Hepatic stellate cell (primary cell): Measurements from ENCODE around the gene RHOA.
"Not testable (repeated sequence)": the region's sequence is repeated elsewhere in the genome, so short reads cannot be mapped to it uniquely, and the experiment has no call there.

Experiments
- DNase-seq: peaks from one replicate; pipeline ENCODE4 v3.0.0; 2011; ENCODE audit warnings: low spot score

RHOA gene

DNA sequence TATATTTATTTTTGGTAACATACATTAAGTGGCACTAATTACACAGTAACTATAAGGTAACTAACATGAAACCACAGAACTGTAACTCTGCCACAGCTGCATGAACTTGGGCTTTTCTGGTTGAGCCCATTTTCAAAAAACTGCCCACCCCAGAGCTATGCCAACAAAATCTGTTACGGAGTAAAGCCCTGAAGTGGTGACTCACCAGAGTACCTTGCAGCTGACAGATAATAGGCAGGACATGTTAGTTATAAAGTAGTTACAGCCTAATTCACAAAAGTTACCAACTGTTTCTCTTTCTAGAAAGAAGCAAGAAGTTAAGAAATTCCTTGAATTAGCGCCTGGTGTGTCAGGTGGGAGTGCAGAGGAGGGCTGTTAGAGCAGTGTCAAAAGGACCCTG, 52.2 kb downstream of the RHOA start:
- no peak for DNase-seq

DNA sequence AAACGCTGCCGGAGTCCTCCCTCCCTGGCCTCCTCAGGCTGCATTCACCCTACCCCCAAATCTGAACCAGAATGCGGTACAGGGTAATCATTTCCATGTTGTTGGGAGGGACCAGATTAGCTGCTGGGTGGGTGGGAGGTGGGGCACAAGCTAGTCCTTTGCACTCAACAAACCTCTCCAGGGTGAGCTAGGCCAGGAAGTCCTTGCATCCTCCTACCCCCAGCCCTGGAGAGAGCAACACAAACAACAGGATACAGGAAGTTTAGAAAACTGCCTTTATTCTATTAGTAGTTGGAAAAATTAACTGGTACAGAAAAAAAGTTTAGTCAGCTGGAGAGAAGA, 52.9 kb downstream of the RHOA start:
- no peak for DNase-seq

DNA sequence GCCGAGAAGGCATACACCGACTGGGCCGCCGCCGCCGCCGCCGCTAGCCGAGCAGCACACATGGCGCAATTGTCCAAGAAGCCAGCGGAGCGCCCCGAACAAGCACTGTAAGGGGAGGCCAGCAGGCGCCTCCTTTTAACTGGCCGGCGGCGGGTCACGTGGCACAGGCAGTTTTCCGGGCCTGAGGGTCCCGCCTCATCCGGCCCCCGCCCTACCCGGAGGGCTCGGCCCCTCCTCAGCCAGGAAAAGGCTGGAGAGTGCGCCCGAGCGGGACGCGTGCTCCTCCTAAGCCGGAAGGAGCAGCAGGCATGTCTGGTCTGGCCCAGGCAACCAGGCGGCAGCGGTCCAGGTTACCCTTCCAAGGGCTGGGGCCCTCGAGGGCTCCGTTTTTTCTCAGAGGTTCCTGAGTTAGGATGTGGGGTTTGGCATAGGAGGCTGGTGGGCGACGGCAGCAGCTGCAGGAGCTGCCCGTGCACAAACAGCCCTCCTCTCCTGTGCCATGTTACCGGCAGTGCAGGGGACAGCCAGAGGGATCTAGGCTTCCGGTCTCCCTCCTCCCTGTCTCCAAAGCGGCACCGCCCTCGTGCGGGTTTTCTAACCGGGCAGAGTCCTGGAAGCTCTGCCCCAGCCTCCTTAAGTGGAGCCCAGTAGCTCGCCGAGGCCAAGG, 53.4 kb downstream of the RHOA start, which contains the start of gene GPX1:
Gene GPX1, minus strand, starts transcription at position 137 of the 667 bp plus-strand sequence. Its CDS starts 75 bp downstream, at position 62.
- peak; percentile 89 for DNase-seq

DNA sequence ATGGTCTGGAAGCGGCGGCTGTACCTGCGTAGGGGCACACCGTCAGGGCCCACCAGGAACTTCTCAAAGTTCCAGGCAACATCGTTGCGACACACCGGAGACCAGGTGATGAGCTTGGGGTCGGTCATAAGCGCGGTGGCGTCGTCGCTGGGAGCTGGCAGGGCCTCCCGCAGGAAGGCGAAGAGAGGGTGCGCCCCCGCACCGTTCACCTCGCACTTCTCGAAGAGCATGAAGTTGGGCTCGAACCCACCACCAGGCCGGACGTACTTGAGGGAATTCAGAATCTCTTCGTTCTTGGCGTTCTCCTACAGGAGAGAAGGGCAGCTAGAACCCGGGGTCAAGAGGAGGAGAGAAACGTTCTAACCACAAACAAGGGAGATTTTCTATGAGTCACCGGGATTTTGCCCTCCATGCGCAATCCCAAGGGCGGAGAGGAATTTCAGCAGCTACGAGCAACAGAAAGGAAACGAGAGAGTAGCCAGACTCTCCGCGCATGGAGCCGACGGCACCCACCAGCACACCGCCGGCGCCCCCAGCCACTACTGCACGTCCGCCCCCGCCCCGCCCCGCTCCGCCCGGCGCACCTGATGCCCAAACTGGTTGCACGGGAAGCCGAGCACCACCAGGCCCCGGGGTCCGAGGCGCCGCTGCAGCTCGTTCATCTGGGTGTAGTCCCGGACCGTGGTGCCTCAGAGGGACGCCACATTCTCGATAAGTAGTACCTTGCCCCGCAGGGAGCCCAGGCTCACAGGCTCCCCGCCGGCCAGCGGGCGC, 54.1 kb downstream of the RHOA start:
- DNase-seq: peak; percentile 91

DNA sequence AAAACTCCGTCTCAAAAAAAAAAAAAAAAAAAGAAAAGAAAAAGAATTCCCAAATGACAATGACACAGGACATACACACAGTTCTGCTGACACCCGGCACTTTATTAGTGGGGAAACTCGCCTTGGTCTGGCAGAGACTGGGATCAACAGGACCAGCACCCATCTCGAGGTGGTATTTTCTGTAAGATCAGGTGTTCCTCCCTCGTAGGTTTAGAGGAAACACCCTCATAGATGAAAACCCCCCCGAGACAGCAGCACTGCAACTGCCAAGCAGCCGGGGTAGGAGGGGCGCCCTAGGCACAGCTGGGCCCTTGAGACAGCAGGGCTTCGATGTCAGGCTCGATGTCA, 54.7 kb downstream of the RHOA start:
- DNase-seq: not testable (repeated sequence)

DNA sequence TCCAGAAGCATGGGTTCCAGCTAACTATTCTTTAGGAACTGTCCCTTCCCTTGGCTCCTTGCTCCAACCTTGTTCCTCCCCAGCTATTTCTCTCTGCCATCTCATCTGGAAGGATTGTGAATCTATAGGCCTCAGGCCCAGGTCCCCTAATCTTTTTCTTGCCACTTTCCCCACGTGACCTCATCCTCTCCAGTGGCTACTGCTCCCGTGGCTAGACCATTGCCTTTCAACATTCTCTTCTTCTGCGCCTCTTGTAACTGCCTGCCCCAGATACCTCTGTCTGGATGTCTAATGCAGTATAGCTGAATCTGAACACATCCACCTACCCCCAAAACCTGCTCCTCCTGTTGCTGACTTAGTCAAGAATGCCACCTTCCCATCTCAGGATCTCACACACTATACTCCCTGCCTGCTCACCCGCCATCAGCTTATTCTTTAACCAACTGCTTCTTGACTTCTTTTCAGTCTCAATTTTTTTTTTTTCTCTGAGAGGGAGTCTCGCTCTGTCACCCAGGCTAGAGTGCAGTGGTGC, 58.8 kb downstream of the RHOA start:
- no peak for DNase-seq

DNA sequence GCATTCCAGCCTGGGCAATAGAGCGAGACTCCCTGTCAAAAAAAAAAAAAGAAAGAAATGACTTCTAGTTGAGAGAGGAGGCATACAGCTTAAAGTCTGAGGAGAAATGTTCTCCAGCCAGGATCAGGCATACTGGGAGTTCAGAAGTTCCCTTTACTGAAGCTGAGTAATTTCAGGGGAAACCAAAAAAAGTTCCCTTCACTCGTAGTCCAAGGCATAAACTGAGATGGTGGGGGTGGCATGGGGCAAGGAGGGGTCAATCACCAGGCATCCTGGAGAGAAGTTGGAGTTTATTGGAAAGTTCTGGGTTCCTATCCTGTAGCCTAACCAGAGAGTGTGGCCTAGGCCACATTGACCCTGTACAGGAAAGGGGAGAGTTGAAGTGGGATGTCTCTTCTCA, 59.5 kb downstream of the RHOA start:
- no peak for DNase-seq

DNA sequence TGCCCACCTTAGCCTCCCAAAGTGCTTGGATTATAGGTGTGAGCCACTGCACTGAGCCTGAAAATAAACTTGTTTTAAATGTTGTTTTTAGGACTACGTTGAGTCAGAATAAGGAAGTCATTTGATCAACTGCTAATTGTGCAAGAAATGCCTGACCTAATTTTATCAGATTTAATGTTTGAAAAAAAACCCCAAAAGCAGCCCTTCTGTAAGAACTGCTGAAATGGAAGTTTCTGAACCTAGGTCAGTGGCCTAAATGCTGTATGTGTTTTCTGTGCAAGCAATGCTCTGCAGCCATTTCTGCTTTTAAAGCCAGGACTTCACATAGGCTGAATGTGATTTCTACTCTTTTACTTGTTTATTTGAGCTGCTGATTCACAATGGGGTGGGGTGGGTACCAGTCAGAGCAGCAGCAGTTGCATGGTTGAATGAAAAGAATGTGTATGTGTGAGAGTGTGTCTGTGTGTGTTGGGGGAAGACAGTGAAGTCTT, 60.2 kb downstream of the RHOA start:
- DNase-seq: peak; percentile 92

DNA sequence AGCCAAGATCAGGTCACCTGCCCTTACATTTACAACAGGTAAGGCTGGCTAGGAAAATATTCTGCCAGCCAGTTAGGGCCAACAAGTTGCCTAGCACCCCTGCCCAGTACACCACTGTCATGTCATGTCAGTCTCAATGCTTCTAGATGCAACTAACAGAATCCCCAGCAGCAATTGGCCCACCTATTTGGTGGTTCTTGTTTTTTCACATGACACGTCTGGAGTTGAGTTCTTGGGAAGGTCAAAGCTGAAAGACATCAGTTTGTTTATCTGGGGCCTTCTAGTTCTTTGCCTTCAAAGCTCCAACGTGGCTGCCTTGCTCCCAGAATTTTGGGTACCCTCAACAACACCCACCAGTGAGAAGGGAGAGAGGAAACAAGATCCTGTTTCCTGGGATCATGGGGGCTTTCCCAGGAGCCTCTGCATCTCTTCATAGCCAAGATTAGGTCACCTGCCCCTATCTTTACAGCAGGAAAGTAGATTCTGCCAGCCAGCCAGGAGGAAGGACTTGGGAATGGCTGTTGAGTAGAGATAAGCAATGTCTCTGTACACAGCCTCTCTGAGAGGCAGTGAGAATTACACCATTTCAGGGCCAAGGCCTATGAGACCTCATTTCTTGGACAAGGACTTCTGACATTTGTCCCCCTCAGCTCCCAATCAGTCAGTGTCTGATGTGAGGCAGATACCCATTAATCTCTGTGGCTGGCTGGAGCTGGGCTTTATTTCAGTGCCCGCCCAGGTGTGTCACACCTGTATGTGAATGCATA, 62.2 kb downstream of the RHOA start:
- no peak for DNase-seq

DNA sequence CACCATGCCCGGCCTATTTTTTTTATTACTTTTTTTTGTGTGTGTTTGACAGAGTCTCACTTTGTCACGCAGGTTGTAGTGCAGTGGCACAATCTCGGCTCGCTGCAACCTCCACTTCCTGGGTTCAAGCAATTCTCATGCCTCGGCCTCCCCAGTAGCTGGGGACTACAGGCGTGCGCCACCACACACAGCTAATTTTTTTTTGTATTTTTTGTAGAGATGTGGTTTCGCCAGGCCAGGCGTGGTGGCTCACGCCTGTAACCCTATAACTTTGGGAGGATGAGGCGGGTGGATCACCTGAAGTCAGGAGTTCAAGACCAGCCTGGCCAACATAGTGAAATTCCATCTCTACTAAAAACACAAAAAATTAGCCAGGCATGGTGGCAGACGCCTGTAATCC, 63.4 kb downstream of the RHOA start:
- DNase-seq: not testable (repeated sequence)

DNA sequence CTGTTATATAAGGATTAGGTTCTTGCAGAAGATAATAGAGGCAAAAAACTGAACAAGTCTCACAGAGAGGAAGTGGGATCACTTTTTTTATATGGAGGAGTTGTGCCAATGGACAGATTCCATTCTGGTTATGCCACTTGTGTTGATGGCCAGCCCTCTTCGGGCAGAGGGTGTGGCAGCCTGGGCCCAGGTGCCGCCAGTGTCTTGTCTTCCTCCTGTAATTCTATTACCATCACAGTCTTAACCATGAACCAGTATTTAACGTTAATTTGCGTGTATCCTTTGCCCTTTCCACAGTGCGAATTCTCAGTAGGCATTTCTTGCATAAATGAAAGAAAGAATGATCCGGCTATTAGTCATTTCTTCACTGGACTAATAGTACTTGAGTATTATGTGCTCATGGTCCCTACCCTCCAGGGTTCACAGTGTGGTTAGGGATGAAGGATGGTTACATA, 65.0 kb downstream of the RHOA start:
- DNase-seq: peak; percentile 27

DNA sequence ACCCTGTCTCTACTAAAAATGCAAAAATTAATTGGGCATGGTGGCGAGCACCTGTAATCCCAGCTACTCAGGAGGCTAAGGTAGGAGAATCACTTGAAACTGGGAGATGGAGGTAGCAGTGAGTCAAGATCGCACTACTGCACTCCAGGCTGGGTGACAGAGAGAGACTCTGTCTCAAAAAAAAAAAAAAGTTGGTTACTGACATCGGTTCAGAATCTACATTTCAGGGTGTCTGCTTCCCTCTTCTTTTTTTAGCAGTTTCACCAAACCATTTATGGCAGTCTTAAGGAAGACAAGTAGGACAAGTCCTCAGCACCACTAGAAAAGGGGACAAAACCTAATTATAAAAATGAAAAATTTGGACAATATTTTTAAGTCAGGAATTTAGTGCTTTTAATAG, 68.6 kb downstream of the RHOA start:
- no peak for DNase-seq

DNA sequence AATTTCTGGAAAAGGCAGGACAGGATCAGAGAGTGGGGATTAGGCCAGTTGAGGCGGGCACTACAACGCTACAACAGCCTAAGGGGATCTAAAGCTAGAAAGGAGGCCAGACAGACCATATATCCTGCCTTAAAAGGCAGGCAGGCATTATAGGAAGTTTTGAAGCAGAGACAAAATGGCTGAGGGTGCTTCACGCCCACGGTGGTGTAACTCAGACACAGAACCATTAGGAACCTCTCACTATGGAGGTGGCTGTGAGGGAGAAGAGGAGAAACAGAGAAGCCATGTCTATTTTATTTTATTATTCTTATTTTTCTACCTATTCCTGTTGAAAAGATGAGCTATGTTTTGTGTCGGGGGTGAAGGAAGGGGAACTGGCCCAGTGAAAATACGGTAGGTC, 69.8 kb downstream of the RHOA start:
- no peak for DNase-seq

DNA sequence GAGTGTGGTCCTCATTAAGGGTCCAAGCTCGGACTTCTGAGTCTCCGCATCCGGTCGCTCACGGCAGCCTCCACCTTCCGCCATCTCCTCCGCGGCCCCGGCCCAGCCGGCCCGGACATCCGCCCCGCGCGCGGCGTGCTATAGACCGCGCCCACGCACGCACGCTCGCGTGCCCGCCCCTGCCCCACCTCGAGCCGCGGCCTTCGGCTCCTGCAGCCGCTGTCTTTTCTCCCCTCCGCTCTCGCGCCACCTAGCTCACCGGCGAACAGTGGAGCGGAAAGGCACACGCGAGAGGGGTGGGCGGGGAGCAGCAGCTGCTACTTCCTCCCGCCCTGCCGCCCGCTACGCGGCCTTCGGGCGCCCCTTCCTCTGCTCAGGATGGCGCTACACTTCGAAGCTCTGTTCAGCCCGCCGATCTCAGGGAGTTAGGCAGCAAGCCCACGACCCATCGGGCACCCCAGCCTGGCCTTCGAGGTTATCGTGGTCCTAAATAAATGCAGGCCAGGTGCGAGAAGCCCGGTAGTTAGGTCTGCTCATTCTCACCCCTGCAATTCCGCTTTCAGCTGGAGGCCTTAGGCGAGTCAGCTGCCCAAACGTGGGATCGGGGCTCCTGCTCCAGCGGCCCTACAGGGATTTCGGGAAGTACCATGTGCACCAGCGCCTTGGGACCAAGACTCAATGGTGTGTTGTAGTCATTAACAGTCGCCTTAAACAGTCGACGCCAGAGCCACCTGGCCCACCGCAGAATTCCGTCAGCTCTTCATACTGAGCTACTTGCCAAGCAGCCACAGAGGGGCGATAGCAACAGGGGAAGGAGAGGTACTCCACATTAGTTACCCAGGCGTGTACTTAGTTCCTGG, 71.6 kb downstream of the RHOA start, which contains the start of gene USP4:
Gene USP4, minus strand, starts transcription at position 113 of the 860 bp plus-strand sequence. Its CDS starts 29 bp downstream, at position 84.
- DNase-seq: peak; percentile 78

DNA sequence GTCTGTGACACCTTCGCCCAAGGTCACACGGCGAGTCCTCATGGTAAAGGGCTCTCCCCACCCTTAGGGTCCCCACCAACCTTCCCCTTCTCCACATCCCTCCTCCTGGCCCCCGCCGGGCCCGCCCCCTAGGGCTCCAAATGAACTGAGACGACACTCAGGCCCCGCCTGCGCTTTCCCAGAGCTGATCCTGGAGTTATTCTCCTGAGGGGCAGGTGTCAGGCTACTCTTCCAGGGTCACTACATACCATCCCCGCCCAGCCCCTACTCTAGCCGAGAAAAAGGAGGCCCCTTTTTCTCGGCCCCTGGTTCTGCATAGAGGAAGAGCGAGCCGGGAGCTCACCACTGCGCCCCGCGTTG, 72.2 kb downstream of the RHOA start:
- DNase-seq: peak; percentile 28

DNA sequence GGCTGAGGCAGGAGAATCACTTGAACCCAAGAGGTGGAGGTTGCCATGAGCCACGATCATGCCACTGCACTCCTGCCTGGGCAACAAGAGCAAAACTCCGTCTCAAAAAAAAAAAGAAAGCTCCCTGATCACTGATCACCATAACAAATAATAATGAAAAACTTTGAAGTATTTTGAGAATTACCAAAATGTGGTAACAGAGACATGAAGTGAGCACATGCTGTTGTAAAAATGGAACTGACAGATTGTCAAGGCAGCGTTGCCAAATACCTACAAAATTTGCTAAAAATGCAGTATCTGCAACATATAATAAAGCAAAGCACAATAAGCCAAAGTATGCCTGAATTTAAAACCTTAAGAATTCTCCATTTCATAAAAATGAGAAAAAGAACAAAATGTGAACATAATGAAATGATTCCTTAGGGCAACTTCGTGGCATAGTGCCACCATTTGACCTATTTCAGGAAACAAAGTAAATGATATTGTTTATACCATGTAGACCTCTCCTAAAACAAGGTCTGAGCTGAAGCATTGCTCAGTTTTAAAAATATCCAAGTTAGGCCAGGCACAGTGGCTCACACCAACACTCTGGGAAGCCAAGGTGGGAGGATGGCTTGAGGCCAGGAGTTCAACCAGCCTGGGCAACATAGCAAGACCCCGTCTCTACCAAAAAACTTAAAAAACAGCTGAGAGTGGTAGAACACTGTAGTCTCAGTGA, 77.7 kb downstream of the RHOA start:
- no peak for DNase-seq

DNA sequence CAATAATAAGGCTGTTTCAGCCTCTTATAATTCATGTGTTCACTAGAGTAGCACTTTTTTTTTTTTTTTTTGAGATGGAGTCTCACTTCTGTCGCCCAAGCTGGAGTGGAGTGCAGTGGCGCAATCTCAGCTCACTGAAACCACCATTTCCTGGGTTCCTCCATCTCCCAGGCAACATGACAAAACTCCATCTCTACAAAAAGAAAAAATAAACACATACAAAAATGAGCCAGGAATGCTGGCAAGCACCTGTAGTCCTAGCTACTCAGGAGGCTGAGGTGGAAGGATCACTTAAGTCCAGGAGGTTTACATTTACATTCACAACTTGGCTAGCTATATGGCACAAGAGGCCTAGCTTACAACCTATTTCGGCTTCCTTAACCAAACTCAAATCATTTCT, 78.7 kb downstream of the RHOA start:
- DNase-seq: no peak

DNA sequence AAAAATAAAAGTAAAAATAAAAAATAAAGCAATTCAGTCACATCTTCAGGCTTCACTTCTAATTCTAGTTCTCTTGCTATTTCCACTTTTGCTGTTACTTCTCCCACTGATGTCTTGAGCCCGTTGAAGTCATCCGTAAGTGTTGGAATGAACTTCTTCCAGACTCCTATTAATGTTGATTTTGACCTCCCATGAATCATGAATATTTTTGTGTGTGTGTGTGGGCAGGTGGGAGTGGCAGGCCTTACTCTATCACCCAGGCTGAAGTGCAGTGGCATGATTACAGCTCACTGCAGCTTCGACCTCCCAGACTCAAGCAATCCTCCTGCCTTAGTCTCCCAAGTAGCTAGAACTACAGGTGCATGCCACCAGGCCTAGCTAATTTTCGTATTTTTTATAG, 82.6 kb downstream of the RHOA start:
- DNase-seq: no peak

DNA sequence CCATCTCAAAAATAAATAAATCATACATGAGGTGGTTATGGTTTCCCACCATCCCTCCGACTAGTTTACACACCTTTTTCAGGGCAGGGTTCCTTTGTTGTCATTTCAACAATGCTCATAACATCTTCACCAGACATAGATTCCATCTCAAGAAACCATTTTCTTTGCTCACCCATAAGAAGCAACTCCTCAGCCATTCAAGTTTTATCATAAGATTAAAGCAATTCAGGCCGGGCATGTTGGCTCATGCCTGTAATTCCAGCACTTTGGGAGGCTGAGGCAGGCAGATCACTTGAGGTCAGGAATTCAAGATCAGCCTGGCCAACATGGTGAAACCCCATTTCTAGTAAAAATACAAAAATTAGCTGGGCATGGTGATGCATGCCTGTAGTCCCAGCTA, 83.4 kb downstream of the RHOA start:
- not testable (repeated sequence) for DNase-seq

DNA sequence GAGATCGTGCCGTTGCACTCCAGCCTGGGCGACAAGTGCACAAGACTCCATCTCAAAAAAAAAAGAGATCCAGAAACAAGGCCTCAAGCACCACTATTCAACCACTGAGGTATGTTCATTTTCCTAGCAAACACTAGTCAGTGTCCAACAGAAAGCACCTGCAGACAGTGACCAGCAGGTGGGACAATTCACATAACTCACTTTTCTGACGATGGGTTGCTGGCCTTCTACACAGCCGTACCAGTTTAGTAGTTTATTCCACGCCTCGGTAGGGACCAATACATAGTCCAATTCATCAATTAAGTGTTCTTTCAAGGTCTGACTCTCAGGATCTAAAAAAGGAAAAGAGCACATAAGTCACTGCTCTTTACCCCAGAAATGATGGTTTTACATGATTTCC, 84.3 kb downstream of the RHOA start:
- no peak for DNase-seq

DNA sequence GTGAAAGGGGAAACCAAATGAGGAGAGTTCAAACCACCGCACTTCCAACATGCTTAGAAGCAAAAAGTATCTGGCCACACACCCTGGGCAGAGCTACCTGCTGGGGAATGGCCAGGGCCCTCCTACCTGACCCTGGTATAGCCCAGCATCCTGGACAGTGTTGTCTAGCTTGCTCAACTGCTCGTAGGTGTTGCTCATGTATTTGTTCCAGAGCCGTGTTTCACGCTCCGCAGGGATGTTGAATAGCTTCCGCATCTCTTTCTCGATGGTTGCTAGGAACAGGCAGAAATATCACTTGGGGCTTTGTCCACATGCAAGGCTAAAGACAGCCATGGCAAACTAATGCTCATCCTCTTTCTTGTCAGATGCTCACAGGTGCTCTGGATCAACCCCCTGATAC, 87.0 kb downstream of the RHOA start:
- no peak for DNase-seq
